MCF 10A (cell line): ENCODE data around the gene SMG6. TPM values are rescaled to one million over a fixed set of nuclear protein-coding genes. Genes with fewer than 3 reads are reported as not detected.

Source experiments
- BruUV-seq: library from RNA; stranded (reverse); fragments of 400-500 nt; replicated peaks from 2 replicates; lab custom pipeline; 2021; lab: Mats Ljungman, UMichigan
- CTCF ChIA-PET: fragments of 300-600 bp; sonication (Branson Sonifier 250); formaldehyde crosslinking; extraction: SDS; loops from one replicate; lab custom pipeline; 2021; ENCODE audit warnings: antibody characterized with exemption, inconsistent platforms; lab: Yijun Ruan, JAX
- POLR2A ChIA-PET: fragments of 300-600, 350-650 bp; sonication (Branson Sonifier 250); formaldehyde crosslinking; extraction: SDS; loops from one replicate; lab custom pipeline; 2020; ENCODE audit warnings: antibody characterized with exemption, inconsistent platforms; lab: Yijun Ruan, JAX
- DNase-seq: peaks from one replicate; pipeline ENCODE4 v3.0.0-alpha.2; 2018; ENCODE audit not compliant: unreplicated experiment
- H3K27ac Mint-ChIP-seq: one replicate; pipeline ENCODE4 v1.8.0; 2022; ENCODE audit warnings: mild to moderate bottlenecking, low read depth, mixed read lengths; ENCODE audit not compliant: unreplicated experiment
- H3K27me3 Mint-ChIP-seq: one replicate; pipeline ENCODE4 v1.8.0; 2022; ENCODE audit warnings: mixed read lengths; ENCODE audit not compliant: insufficient read depth, unreplicated experiment
- H3K36me3 Mint-ChIP-seq: one replicate; pipeline ENCODE4 v1.8.0; 2022; ENCODE audit warnings: mild to moderate bottlenecking, moderate library complexity, mixed read lengths; ENCODE audit not compliant: insufficient read depth, unreplicated experiment
- H3K4me1 Mint-ChIP-seq: one replicate; pipeline ENCODE4 v1.8.0; 2022; ENCODE audit warnings: mixed read lengths; ENCODE audit not compliant: insufficient read depth, unreplicated experiment
- H3K4me3 Mint-ChIP-seq: one replicate; pipeline ENCODE4 v1.8.0; 2022; ENCODE audit warnings: mild to moderate bottlenecking, moderate library complexity, mixed read lengths; ENCODE audit not compliant: unreplicated experiment
- H3K9me3 Mint-ChIP-seq: one replicate; pipeline ENCODE4 v1.8.0; 2022; ENCODE audit warnings: mixed read lengths; ENCODE audit not compliant: unreplicated experiment
- CTCF ChIP-seq: fragments of 200-600 bp; IDR thresholded peaks from one replicate; pipeline ENCODE4 v1.8.0; 2022; ENCODE audit warnings: antibody characterized with exemption, mild to moderate bottlenecking; ENCODE audit not compliant: unreplicated experiment
- intact Hi-C: fragments of 100-400 bp; cut with micrococcal nuclease; formaldehyde crosslinking; loops from 2 replicates; pipeline ENCODE4 v1.14.1; 2022
- total RNA-seq: library from RNA; stranded (reverse); gene quantifications from 2 replicates; pipeline ENCODE4 v1.2.3, GENCODE V29; 2022

SMG6 gene
- total RNA-seq, 1 experiment from 2014 or later, result 17.0 TPM

DNA sequence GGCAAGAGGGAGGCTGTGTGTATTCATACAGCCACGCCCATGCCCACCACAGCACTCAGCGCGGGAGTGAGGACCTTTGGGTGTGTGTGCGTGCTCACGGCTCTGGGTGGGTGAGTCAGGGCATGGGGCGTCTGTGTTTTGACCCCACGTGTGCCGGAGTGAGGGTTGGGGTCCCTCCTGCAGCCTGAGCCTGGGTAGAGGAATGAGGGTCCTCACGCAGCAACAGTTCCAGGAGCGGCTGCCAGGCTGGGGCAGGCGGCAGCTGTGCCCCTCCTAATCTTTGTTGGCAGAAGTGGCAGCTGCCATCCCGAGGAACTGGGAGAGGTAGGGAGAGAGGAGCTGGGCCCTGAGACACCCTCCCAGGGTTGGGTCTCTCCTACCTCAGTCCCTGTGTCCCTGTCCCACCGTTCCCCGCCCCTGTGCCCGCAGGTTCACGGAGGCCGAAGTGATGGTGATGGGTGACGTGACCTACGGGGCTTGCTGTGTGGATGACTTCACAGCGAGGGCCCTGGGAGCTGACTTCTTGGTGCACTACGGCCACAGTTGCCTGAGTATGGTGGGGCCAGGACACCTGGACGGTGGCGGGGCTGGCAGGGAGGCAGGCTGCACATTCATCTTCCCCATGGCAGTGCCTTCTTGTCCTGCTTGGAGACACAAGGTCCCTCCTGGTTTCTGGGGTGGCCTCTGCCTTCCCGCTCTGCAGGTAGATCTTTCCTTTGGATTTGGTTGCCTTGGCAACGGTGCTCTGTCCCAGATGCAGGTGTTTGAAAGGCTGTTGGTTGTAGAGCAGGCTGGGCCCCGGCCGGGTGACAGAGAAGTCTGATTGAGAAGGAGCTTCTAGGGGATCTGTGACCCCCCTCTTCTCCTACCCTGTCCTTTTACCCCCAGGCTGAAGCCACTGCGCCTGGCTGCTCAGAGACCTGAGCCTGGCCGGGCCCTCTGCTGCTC is 267.8 kb downstream of the SMG6 start:
- Mint-ChIP-seq H3K36me3 (peaks cover 28% of the 10 kb centered on the region), H3K27ac (no peak overlapping the region), H3K27me3 (no peaks in the 10 kb centered on the region), H3K9me3 (no peaks in the 10 kb centered on the region), H3K4me3 (no peak overlapping the region), H3K4me1 (no peaks in the 10 kb centered on the region)
- BruUV-seq, result no TSS peak
- DNase-seq, result no peak
- POLR2A ChIA-PET, result no interaction called here
- CTCF ChIA-PET, result no interaction called here
- TF ChIP-seq CTCF, result no peak
- intact Hi-C loops, result no loop called here

GRCh38 chr17:2034806-2035540 is 268.6 kb downstream of the SMG6 start:
- no peak for DNase-seq
- no peak overlapping the region for H3K4me3 Mint-ChIP-seq
- H3K27me3 Mint-ChIP-seq, result no peaks in the 10 kb centered on the region
- intact Hi-C loops, result no loop called here
- H3K4me1 Mint-ChIP-seq, result no peaks in the 10 kb centered on the region
- no peaks in the 10 kb centered on the region for H3K9me3 Mint-ChIP-seq
- TF ChIP-seq CTCF, result no peak
- BruUV-seq, result no TSS peak
- H3K36me3 Mint-ChIP-seq, result peaks cover 28% of the 10 kb centered on the region
- H3K27ac Mint-ChIP-seq, result no peak overlapping the region
- CTCF ChIA-PET, result interaction anchor here (1.6 kb wide), 1 partner anchor 126 kb away, joined by 6 read pairs; no protein-coding TSS in a partner anchor
- POLR2A ChIA-PET, result interaction anchor here (1.0 kb wide), 1 partner anchor 11 kb away, joined by 3 read pairs; no protein-coding TSS in a partner anchor

- H3K4me1 Mint-ChIP-seq, result no peaks in the 10 kb centered on the region
- H3K4me3 Mint-ChIP-seq, result no peak overlapping the region
- CTCF ChIA-PET, result interaction anchor here (1.6 kb wide), 1 partner anchor 125 kb away, joined by 6 read pairs; no protein-coding TSS in a partner anchor
Measured at GRCh38 chr17:2034157-2034556, 269.4 kb downstream of the SMG6 start.

More at GRCh38 chr17:2034157-2034556, 269.4 kb downstream of the SMG6 start:
- Mint-ChIP-seq H3K27me3 (no peaks in the 10 kb centered on the region), H3K27ac (no peak overlapping the region), H3K36me3 (peaks cover 23% of the 10 kb centered on the region), H3K9me3 (no peaks in the 10 kb centered on the region)
- BruUV-seq, result no TSS peak
- intact Hi-C loops, result no loop called here
- no peak for DNase-seq
- no peak for TF ChIP-seq CTCF
- POLR2A ChIA-PET, result interaction anchor here (0.6 to 1.0 kb wide), 2 partner anchors 10 to 73 kb away, joined by 3 read pairs; no protein-coding TSS in a partner anchor
